GM21381 (cell line): ENCODE measurements around the gene IRX2.

Source experiments
- ATAC-seq: cut with Tn5 transposase; IDR thresholded peaks from one replicate; pipeline ENCODE4 v1.9.1; 2021; ENCODE audit warnings: mild to moderate bottlenecking, moderate library complexity; ENCODE audit not compliant: unreplicated experiment

The IRX2 gene

GRCh38 chr5:2756211-2757152, 5.0 kb upstream of the IRX2 start:
- no peak for ATAC-seq

GRCh38 chr5:2755681-2756171, 4.2 kb upstream of the IRX2 start:
- ATAC-seq = no peak

- ATAC-seq = no peak
Measured at GRCh38 chr5:2755076-2755680, 3.7 kb upstream of the IRX2 start.

- no peak for ATAC-seq
Measured at GRCh38 chr5:2754581-2755075, 3.2 kb upstream of the IRX2 start.

GRCh38 chr5:2753452-2754420, 2.3 kb upstream of the IRX2 start:
- no peak for ATAC-seq

DNA sequence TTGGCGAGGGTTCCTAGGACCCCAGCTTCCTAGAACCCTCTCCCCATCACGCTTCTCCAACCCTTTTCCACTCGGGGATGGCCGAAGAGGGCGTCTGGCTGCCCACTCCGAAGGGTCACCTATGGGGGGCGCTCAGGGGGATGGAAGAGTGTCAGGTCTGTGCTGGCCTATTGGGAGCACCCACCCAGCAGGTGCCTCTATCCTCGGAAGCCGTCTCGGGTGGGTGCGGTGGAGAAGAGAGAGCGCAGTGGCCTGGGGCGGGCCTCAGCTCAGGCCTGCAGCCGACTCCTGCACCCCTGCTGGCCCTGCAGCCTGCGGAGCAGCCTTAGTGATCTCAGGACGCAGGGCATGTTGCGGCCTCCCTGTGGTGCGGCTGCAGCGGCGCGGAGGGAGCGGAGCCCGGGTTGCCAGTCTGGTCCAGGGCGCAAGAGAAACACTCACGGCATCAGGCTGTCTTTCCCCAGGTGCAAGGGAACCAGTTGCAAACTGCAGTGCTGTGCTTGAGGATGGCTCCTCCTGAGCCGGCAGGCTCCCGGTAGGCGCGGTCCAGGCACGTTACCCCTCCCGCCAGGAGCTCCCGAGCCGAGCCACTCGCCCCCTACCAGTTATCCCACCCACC, 1.5 kb upstream of the IRX2 start:
- no peak for ATAC-seq

DNA sequence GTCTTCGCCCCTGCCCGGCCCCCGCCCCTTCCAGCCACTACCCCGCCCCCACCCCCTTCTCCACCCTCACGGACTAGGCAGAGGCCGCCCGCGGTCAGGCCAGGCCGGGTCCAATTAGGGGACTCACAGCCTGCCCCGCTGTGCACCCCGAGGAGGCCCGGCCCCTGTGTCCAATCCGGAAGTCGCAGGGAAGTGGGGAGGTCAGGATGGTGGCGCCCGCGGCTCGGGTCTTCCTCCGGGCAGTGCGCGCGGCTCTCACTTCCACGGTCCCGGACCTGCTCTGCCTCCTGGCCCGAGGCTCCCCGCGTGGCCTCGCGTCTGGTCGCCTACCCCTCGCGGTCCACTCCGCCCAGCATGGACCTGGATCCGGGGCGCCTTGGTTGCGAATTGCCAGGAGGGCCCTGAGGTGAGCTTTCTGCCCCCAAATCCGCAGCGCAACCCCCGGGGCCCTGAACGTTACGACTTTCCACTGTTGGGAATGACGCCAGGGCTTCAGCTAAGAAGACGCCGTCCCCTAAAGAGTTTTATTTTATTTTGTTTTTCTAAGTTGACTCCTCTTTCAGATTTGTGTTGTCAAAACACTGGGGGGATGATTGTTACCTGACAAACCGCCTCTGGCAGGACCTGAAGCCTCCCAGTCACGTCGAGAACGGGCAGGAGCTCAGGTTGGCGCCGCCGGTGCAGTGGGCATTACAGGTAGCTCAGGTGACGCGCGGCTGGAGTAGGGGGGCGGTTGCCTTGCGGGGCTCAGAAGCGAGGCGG, 763 bp upstream of the IRX2 start:
- no peak for ATAC-seq

- ATAC-seq = no peak
Measured at GRCh38 chr5:2750758-2751464, 566 bp downstream of the IRX2 start.

DNA sequence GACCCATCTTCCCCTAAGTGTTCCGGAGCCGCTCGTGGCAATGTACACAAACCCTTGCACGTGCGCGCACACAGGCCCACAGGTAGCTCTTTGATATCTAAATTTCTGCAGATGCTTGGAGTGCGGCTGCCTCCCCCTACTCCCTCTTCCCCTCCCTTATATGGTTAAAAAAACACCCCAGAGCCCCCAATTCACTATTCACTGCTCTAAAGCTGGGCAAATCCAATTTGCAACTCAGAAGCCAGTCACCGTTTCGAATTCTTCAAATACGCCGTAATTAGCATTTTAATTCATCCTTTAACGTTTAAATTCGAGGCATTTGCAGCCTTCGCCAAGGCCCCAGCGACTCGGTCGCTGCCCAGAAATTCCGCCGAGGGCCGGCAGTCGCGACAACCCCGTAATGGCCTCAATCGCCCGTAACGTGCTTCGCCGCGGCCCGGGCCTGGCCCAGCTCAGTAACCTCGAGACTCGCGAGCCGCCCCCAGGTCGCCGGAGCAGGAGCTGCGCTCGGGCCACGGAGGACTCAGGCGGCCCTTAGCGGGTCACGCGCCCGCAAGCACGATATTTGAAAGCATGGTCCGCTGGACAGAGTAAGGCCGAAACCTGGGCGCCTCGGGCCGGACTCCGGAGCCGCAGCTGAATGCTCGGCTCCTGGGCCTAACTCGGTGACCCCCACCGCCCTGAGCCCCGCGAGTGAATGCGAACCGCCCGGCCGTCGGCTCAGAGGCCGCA, 1.3 kb downstream of the IRX2 start:
- ATAC-seq = no peak

GRCh38 chr5:2749514-2750025, 1.9 kb downstream of the IRX2 start:
- no peak for ATAC-seq

DNA sequence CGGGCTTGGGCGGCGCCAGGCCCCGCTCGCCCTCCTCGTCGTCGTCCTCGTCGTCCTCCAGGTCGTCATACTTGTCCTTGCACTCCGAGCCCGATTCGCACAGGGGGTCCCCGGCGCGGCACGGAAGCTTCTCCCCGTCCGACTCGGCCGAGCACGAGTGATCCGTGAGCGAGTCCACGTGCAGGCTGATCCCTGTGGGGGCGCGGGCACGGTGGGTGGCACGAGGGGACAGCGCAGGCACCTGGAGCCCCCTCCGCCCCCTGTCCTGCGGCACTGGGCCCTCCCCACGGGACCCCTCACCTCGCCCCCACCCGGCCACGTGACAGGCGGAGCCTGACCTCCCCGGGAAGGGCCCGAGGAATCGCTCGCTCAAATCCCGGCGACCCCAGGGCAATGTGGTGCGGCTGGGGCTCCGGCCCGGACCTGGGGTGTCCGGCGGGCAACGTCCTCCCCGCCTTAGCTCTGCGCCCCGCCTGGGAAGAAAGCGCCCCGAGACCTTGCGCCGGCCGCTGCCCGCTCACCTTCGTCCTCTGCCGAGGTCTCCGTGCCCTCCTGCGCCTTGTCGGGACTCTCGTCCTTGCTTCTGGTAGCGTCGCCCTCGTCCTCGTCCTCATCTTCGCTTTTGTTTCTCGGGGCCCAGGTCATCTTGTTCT, 2.5 kb downstream of the IRX2 start:
- no peak for ATAC-seq

GRCh38 chr5:2748179-2748860, 3.2 kb downstream of the IRX2 start:
- ATAC-seq = no peak

- ATAC-seq = no peak
Measured at GRCh38 chr5:2747363-2748162, 3.9 kb downstream of the IRX2 start.

DNA sequence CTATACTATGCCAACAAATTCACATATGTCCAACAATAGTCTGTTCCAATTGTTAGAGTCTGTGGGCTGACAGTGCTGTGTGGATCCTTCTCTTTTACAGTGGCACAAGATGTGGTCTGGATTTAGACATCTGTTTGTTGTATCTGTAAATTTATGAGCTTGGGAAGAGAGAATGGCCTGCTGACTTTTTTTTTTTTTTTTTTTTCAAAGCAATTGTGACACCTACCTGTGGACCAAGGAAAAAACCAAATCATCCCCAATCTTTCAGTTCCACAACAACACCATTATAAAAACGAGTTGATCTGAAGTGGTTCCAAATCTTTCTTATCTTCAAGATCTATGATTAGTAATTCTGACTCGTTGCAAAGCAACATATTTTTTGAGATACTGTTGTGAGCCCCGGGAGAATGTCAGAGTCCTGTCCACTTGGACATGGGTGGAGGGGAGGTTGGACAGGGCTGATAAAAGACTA, 4.9 kb downstream of the IRX2 start:
- no peak for ATAC-seq

DNA sequence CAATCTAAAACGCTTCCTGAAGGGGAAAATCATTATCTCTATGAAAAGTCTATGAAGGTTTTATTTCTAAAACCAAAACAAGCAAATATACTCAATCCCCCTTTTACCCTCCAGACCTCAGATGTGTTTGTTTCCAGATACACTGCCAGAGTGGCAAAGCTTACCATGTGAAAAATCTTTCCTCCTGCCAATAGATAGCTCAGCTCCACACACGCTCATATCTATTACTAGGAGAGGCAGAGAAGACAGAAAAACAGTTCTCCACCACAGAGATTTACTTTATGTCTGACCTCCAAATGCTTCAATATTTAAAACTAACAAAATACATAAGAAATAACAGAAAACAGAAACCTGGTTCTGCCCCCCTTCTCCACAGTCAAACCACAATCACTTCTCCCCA, 7.0 kb downstream of the IRX2 start:
- no peak for ATAC-seq
